Left renal pelvis (tissue), 4 donors: Measurements from ENCODE around the gene MMP3. TPM values are rescaled to one million over a fixed set of nuclear protein-coding genes. Genes with fewer than 3 reads are reported as not detected.

Experiments
- DNase-seq, 4 donors: peaks; one replicate each; pipeline ENCODE4 v3.0.0-alpha.2; 2013; ENCODE audit warnings: low read depth in 4 of 4, low spot score in 3 of 4
- polyA plus RNA-seq, 4 donors: library from polyadenylated mRNA; unstranded; fragments of 120-200 nt; gene quantifications; one replicate each; pipeline ENCODE4 v1.2.1, GENCODE V29; 2013; ENCODE audit not compliant: insufficient read length in 4 of 4

Gene MMP3
- polyA plus RNA-seq, 4 donors, result 0.10 TPM; not detected in 3

- no peak for DNase-seq
Measured at GRCh38 chr11:102792604-102793003, 50.8 kb downstream of the MMP3 start.

DNA sequence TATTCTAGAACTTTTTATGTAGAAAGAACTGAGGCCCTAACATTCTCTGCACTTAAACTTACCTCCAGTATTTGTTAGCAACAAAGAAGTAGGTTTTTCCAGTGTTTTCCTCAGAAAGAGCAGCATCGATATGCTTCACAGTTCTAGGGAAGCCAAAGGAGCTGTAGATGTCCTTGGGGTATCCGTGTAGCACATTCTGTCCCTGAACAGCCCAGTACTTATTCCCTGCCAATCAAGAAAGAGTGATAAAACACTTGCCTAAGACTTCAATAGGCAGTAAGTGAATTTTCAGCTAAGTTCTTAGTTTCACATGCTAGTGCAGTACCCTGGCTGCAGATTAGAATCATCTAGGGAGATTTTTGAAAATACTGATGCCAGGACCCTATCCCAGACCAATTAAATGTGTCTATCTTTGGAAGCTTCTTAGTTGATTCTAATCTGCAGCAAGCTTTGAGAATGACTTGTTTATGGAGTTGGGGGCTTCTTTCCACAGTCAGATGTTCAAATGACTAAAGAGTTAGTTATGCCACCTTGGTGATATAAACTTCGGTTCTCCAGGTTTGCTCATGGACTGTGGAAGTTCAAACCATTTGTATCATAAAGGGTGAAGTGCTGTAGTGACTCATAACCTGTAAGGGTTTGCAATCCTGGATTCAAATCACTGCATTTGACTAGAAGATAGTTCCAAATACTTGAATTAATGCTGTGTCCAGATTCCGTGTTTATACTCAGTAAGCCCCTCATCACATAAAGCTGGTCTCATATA is 52.0 kb downstream of the MMP3 start:
- DNase-seq, result no peak

GRCh38 chr11:102788334-102788995 is 54.9 kb downstream of the MMP3 start:
- DNase-seq, result no peak

Other genes with a start within 250 kb of the MMP3 start
- gene MMP20, start 218.3 kb downstream of the MMP3 start, polyA plus RNA-seq, result not detected
- gene MMP27, start 137.8 kb downstream of the MMP3 start, polyA plus RNA-seq, result not detected
- gene MMP8, start 118.7 kb downstream of the MMP3 start, polyA plus RNA-seq, result under 1 TPM in 1 of 4 donors, not detected in 3; 0.11 TPM
- gene MMP10, start 63.0 kb downstream of the MMP3 start, polyA plus RNA-seq, result under 1 TPM in 2 of 4 donors, not detected in 2; 0.07 to 0.22 TPM
- under 1 TPM in 3 of 4 donors, not detected in 1; 0.11 to 0.47 (median 0.12) TPM for gene MMP1, start 45.4 kb downstream of the MMP3 start, polyA plus RNA-seq
- gene MMP12, start 31.4 kb upstream of the MMP3 start, polyA plus RNA-seq, result 1 to 10 TPM in 3 of 4 donors, under 1 TPM in 1; 0.07 to 6.8 (median 2.3) TPM
- under 1 TPM in 3 of 4 donors, not detected in 1; 0.13 to 0.18 (median 0.14) TPM for gene MMP13, start 112.1 kb upstream of the MMP3 start, polyA plus RNA-seq
- 10 to 100 TPM; 33.0 to 39.4 (median 36.7) TPM for gene DCUN1D5, start 248.6 kb upstream of the MMP3 start, polyA plus RNA-seq